ENCODE results near the gene MICU1. TPM values are rescaled to one million over a fixed set of nuclear protein-coding genes. Genes with fewer than 3 reads are reported as not detected.

MICU1 gene
- total RNA-seq, 1 donor from 2014 or later: 29.2 TPM

DNA sequence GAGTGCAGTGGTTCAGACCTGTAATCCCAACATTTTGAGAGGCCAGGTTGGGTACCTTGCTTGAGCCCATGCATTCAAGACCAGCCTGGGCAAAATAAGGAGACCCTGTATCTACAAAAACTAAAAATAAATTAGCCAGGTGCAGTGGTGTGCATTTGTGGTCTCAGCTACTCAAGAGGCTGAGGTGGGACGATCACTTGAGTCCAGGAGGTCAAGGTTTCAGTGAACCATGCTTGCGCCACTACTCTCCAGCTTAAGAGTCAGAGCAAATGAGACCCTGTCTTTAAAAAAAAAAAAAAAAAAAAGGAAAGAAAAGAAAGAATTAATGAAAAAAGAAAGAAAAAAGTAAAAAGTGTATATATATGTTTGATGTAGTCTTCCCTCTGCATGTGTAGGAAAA lies 24.7 kb downstream of the MICU1 start:
- no peak for TF ChIP-seq POLR2AphosphoS5 (IDR thresholded peaks at IDR 0.05; ENCODE audit: insufficient read depth in 1 of 2, low read depth in 1 of 2)
- TF ChIP-seq, protein P1, sequence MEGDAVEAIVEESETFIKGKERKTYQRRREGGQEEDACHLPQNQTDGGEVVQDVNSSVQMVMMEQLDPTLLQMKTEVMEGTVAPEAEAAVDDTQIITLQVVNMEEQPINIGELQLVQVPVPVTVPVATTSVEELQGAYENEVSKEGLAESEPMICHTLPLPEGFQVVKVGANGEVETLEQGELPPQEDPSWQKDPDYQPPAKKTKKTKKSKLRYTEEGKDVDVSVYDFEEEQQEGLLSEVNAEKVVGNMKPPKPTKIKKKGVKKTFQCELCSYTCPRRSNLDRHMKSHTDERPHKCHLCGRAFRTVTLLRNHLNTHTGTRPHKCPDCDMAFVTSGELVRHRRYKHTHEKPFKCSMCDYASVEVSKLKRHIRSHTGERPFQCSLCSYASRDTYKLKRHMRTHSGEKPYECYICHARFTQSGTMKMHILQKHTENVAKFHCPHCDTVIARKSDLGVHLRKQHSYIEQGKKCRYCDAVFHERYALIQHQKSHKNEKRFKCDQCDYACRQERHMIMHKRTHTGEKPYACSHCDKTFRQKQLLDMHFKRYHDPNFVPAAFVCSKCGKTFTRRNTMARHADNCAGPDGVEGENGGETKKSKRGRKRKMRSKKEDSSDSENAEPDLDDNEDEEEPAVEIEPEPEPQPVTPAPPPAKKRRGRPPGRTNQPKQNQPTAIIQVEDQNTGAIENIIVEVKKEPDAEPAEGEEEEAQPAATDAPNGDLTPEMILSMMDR (IDR thresholded peaks at IDR 0.05): no peak
- no peak for TF ChIP-seq POLR2A (IDR thresholded peaks at IDR 0.05)
- Histone ChIP-seq H3K9me3 (no peaks in the 10 kb centered on the region), H3K27ac (no peak overlapping the region), H3K4me1 (peaks cover 8% of the 10 kb centered on the region), H3K36me3 (no peaks in the 10 kb centered on the region), H3K4me3 (no peak overlapping the region), H3K27me3 (no peaks in the 10 kb centered on the region)
- intact Hi-C loops (cut with DNase I): loop anchor here (10.0 kb wide), 1 partner anchor 1424 kb away; no protein-coding TSS in a partner anchor
- DNase-seq (ENCODE audit: extremely low spot score in 2 of 2): no peak

DNA sequence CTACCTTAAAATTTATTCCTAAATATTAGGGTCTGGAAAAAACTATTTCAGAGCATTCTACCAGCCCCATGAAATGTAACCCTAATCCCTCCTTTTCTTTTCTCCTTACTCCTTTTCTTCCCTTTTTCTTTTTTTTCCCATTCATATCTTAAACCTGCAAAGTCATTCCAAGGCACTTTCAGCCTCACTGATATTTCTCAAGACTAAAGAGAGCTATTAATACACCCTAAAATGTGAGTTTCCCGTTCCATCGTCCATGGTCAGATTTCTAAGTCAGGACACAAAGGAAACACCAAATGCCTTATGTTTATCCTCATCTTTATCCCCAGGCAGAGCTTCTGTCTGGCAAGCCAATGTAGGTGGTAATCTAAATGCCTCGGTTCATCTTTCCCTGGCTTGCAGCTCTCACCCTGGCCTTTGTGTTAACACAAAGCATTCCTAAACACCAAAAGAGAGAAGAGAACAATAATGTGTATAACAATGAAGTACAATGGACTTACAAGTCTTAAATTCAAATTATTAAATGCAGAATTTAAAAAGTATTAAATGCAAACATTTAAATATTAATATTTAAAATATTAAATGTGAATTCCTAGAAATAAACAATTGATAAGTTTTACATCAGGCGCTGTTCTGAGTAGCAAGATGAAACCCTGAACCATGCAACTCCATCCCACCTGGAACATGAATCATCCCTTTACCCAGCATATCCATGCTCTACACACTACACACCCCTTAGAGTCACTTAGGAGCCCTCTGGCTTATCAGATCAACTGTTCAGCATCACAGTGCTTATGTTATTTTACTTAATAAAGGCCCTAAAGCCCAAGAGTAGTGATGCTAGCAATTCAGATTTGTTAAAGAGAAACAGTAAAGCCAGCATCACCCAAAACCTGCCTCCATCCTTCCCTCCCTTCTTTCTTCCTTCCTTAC lies 26.8 kb downstream of the MICU1 start:
- Histone ChIP-seq H3K27me3 (no peaks in the 10 kb centered on the region), H3K27ac (no peak overlapping the region), H3K4me3 (no peak overlapping the region), H3K36me3 (no peaks in the 10 kb centered on the region), H3K9me3 (no peaks in the 10 kb centered on the region), H3K4me1 (no peaks in the 10 kb centered on the region)
- TF ChIP-seq POLR2A (IDR thresholded peaks at IDR 0.05): no peak
- TF ChIP-seq, protein P1 (IDR thresholded peaks at IDR 0.05): no peak
- TF ChIP-seq POLR2AphosphoS5 (IDR thresholded peaks at IDR 0.05; ENCODE audit: insufficient read depth in 1 of 2, low read depth in 1 of 2): no peak
- DNase-seq (ENCODE audit: extremely low spot score in 2 of 2): no peak
- intact Hi-C loops (cut with DNase I): no loop called here

DNA sequence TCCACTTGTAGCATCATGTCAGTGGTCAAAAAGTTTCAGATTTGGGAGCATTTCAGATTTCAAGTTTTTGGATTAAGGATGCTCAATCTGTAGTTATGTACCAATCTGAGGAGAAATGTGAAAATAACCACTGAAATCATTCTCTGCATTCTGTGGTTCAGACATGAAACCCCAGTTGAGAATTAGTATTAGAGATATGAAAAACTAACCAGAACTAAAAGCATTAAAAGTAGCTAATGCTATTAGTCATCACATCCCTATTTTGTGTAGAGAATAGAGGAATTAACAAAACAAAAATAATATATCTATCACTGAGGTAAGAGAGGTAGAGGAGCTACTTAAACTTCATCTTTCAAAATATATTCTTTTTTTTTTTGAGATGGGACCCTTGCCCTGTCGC lies 28.0 kb downstream of the MICU1 start:
- H3K4me3 ChIP-seq: no peak overlapping the region
- H3K4me1 ChIP-seq: no peaks in the 10 kb centered on the region
- TF ChIP-seq POLR2A (IDR thresholded peaks at IDR 0.05) (no peak), POLR2AphosphoS5 (IDR thresholded peaks at IDR 0.05; ENCODE audit: insufficient read depth in 1 of 2, low read depth in 1 of 2) (no peak)
- TF ChIP-seq, protein P1 (IDR thresholded peaks at IDR 0.05): no peak
- intact Hi-C loops (cut with DNase I): no loop called here
- DNase-seq (ENCODE audit: extremely low spot score in 2 of 2): no peak
- H3K36me3 ChIP-seq: no peaks in the 10 kb centered on the region
- no peaks in the 10 kb centered on the region for H3K27me3 ChIP-seq
- H3K27ac ChIP-seq: no peak overlapping the region
- H3K9me3 ChIP-seq: no peaks in the 10 kb centered on the region

DNA sequence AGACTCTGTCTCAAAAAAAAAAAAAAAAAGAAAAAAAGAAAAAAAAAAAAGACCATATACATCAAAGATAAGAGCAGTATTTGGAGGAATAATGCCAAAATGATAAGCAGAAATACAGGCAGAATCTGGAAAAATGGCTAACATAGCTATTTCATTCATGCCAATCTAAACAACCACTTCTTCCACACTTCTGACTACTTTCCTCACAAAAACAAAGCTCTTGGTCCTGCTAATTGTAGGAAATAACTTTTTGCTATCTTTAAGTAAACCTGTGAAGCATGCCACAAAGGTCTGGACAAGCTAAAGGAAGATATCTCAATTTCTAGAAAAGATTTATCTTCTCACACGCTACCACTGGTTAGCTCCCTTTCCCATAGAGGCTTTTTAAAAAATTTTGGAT lies 30.4 kb downstream of the MICU1 start:
- Histone ChIP-seq H3K4me1 (no peaks in the 10 kb centered on the region), H3K4me3 (no peak overlapping the region), H3K27me3 (no peaks in the 10 kb centered on the region), H3K36me3 (no peaks in the 10 kb centered on the region), H3K9me3 (no peaks in the 10 kb centered on the region), H3K27ac (no peak overlapping the region)
- TF ChIP-seq POLR2A (IDR thresholded peaks at IDR 0.05): no peak
- intact Hi-C loops (cut with DNase I): no loop called here
- DNase-seq (ENCODE audit: extremely low spot score in 2 of 2): no peak

DNA sequence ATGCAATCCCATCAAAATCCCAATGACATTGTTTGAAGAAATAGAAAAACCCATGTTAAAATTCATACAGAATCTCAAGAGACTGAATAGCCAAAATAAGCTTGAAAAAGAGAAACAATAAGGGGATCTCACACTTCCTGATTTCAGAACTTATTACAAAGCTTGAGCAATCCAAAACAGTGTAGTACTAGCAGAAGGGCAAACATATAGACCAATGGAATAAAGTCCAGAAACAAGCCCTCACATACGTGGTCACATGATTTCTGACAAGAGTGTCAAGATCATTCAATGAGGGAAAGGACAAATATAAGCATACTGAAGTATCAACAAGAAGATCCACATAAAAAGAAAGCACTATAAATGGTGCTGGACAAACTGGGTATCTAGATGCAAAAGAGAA lies 31.9 kb downstream of the MICU1 start:
- Histone ChIP-seq H3K9me3 (no peaks in the 10 kb centered on the region), H3K27ac (no peak overlapping the region), H3K36me3 (no peaks in the 10 kb centered on the region), H3K4me3 (no peak overlapping the region), H3K4me1 (no peaks in the 10 kb centered on the region), H3K27me3 (no peaks in the 10 kb centered on the region)
- intact Hi-C loops (cut with DNase I): no loop called here
- no peak for DNase-seq (ENCODE audit: extremely low spot score in 2 of 2)
- no peak for TF ChIP-seq POLR2A (IDR thresholded peaks at IDR 0.05)
- TF ChIP-seq, protein P1 (IDR thresholded peaks at IDR 0.05): no peak
- no peak for TF ChIP-seq POLR2AphosphoS5 (IDR thresholded peaks at IDR 0.05; ENCODE audit: insufficient read depth in 1 of 2, low read depth in 1 of 2)
